D721Med (cell line): ENCODE measurements around the gene ERVH48-1.
"Not testable (repeated sequence)": the region's sequence is repeated elsewhere in the genome, so short reads cannot be mapped to it uniquely, and the experiment has no call there.

Source experiments
- DNase-seq: peaks from one replicate; pipeline ENCODE4 v3.0.0; 2011; ENCODE audit warnings: low spot score; ENCODE audit not compliant: insufficient read length
- FAIRE-seq: peaks from 2 replicates; lab custom pipeline; 2011; peaks lifted over from hg19 to GRCh38; lab: Jason Lieb, UNC
- CTCF ChIP-seq: IDR thresholded peaks from 2 replicates; pipeline ENCODE4 v1.5.1; 2012; ENCODE audit warnings: mild to moderate bottlenecking, control low read depth; ENCODE audit not compliant: insufficient read depth; ENCODE audit errors: missing control alignments

The ERVH48-1 gene

GRCh38 chr21:42942244-42942643, 16.8 kb upstream of the ERVH48-1 start:
- DNase-seq (no peak), FAIRE-seq (no peak)
- TF ChIP-seq CTCF, result no peak

GRCh38 chr21:42941696-42942085, 16.3 kb upstream of the ERVH48-1 start:
- TF ChIP-seq CTCF, result no peak
- FAIRE-seq, result no peak
- no peak for DNase-seq

GRCh38 chr21:42939582-42940413, 14.4 kb upstream of the ERVH48-1 start:
- no peak for TF ChIP-seq CTCF
- FAIRE-seq (no peak), DNase-seq (no peak)

GRCh38 chr21:42938606-42938995, 13.2 kb upstream of the ERVH48-1 start:
- not testable (repeated sequence) for DNase-seq, FAIRE-seq

- FAIRE-seq, result no peak
- no peak for DNase-seq
- TF ChIP-seq CTCF, result no peak
Measured at GRCh38 chr21:42937960-42938605, 12.7 kb upstream of the ERVH48-1 start.

GRCh38 chr21:42937034-42937940, 11.9 kb upstream of the ERVH48-1 start:
- FAIRE-seq, DNase-seq: not testable (repeated sequence)

- not testable (repeated sequence) for DNase-seq, FAIRE-seq
Measured at GRCh38 chr21:42936360-42936759, 10.9 kb upstream of the ERVH48-1 start.

- not testable (repeated sequence) for FAIRE-seq, DNase-seq
Measured at GRCh38 chr21:42933973-42934372, 8.5 kb upstream of the ERVH48-1 start.

GRCh38 chr21:42933137-42933970, 7.9 kb upstream of the ERVH48-1 start:
- FAIRE-seq, DNase-seq: not testable (repeated sequence)

GRCh38 chr21:42932378-42933136, 7.1 kb upstream of the ERVH48-1 start:
- not testable (repeated sequence) for FAIRE-seq, DNase-seq
